IMR-90 (cell line): Measurements from ENCODE around the gene TNFRSF4. TPM values are rescaled to one million over a fixed set of nuclear protein-coding genes. Genes with fewer than 3 reads are reported as not detected.

Source experiments
- BHLHE40 ChIP-seq: fragments of 150-350 bp; IDR thresholded peaks from 2 replicates; pipeline ENCODE4 v1.6.1; 2016; ENCODE audit warnings: mild to moderate bottlenecking, low read depth, low read length
- CEBPB ChIP-seq: IDR thresholded peaks from 2 replicates; pipeline ENCODE4 v1.6.1; 2012; ENCODE audit warnings: low read depth, low read length, improper control_type of control experiment
- FOS ChIP-seq: fragments of 150-350 bp; IDR thresholded peaks from 2 replicates; pipeline ENCODE4 v1.6.1; 2016; ENCODE audit warnings: low read depth, low read length
- MAZ ChIP-seq: IDR thresholded peaks from 2 replicates; pipeline ENCODE4 v1.6.1; 2012; ENCODE audit warnings: low read depth, mild to moderate bottlenecking, low read length, improper control_type of control experiment, moderate library complexity, borderline replicate concordance
- MXI1 ChIP-seq: IDR thresholded peaks from 2 replicates; pipeline ENCODE4 v1.6.1; 2012; ENCODE audit warnings: low read depth, mild to moderate bottlenecking, low read length, moderate library complexity, borderline replicate concordance
- POLR2A ChIP-seq: IDR thresholded peaks from 2 replicates; pipeline ENCODE4 v1.6.1; 2012; ENCODE audit warnings: mild to moderate bottlenecking, low read depth, low read length
- RAD21 ChIP-seq: IDR thresholded peaks from 2 replicates; pipeline ENCODE4 v1.6.1; 2012; ENCODE audit warnings: low read length, improper control_type of control experiment
- RCOR1 ChIP-seq: IDR thresholded peaks from 2 replicates; pipeline ENCODE4 v1.6.1; 2012; ENCODE audit warnings: mild to moderate bottlenecking, low read length, improper control_type of control experiment; ENCODE audit not compliant: insufficient replicate concordance
- polyA plus RNA-seq, 3 experiments: library from polyadenylated mRNA; depleted of rRNA; stranded (reverse); fragments of >200 nt; gene quantifications; 2 replicates each; pipeline ENCODE4 v1.2.3, GENCODE V29; 2012; ENCODE audit warnings: low replicate concordance in 1 of 3
- total RNA-seq: library from RNA; depleted of rRNA; stranded (reverse); fragments of >200 nt; gene quantifications from 2 replicates; pipeline ENCODE4 v1.2.3, GENCODE V29; 2012

TNFRSF4 gene
- total and polyA plus RNA-seq, 2 of the 4 experiments (the other 2 are of a cell fraction), result 0.15 TPM; not detected in 1

- TF ChIP-seq RAD21 (no peak), POLR2A (no peak), RCOR1 (no peak), MXI1 (no peak), MAZ (no peak), CEBPB (no peak), BHLHE40 (no peak), FOS (no peak)
Observed at GRCh38 chr1:1233567-1233892, 19.6 kb upstream of the TNFRSF4 start (continued).
